Lower leg skin (tissue), 4 donors: ENCODE results near the gene ETAA1. TPM values are rescaled to one million over a fixed set of nuclear protein-coding genes. Genes with fewer than 3 reads are reported as not detected.

Source experiments
- DNase-seq, 2 donors: peaks; one replicate each; pipeline ENCODE4 v3.0.0-alpha.2; 2019; ENCODE audit warnings: low spot score in 2 of 2
- H3K4me3 ChIP-seq: fragments of 200-600 bp; sonication (generic); 2 replicates; pipeline ENCODE4 v1.5.1; 2017; ENCODE audit warnings: mild to moderate bottlenecking, low read depth; ENCODE audit not compliant: poor library complexity, severe bottlenecking
- CTCF ChIP-seq, 3 donors: fragments of 450-650 bp; IDR thresholded peaks; one replicate each; pipeline ENCODE4 v1.5.1; 2016; ENCODE audit warnings: antibody characterized with exemption in 3 of 3, mild to moderate bottlenecking in 3 of 3, moderate library complexity in 2 of 3
- POLR2A ChIP-seq, 2 donors: fragments of 450-650 bp; IDR thresholded peaks; one replicate each; pipeline ENCODE4 v1.6.1; 2016 to 2017; ENCODE audit warnings: antibody characterized with exemption in 2 of 2, mild to moderate bottlenecking in 1 of 2, moderate library complexity in 1 of 2
- WGBS, 2 donors: methylation state at CpG; one replicate each; pipeline ENCODE4 v1.1.5; 2018; 5-methylcytosine and 5-hydroxymethylcytosine counted together
- intact Hi-C: fragments of 100-400 bp; cut with DNase I; formaldehyde crosslinking; loops from one replicate; pipeline ENCODE4 v1.15.0; 2023; ENCODE audit warnings: low total_unique reads
- total RNA-seq, 4 donors: library from RNA; depleted of rRNA; stranded (reverse); fragments of >200 nt; gene quantifications; one replicate each; pipeline ENCODE4 v1.1.0, GENCODE V29; 2016

The ETAA1 gene
- total RNA-seq, 4 donors from 2014 or later = 17.3 to 20.5 (median 18.6) TPM

- WGBS, 2 donors = 46% methylated on average over 1 of the region's 1 CpG
- DNase-seq = no peak
- no peak overlapping the region for H3K4me3 ChIP-seq
- TF ChIP-seq POLR2A (IDR thresholded peaks at IDR 0.05) (no peak), CTCF (IDR thresholded peaks at IDR 0.05) (no peak)
- intact Hi-C loops = no loop called here
These were observed 56.2 kb downstream of the ETAA1 start for GRCh38 chr2:67453310-67453709.

- intact Hi-C loops = no loop called here
- TF ChIP-seq POLR2A (IDR thresholded peaks at IDR 0.05) (no peak), CTCF (IDR thresholded peaks at IDR 0.05) (no peak)
These were observed 58.3 kb downstream of the ETAA1 start for GRCh38 chr2:67455219-67456142.

GRCh38 chr2:67456428-67456827 is 59.3 kb downstream of the ETAA1 start:
- no peak for DNase-seq
- WGBS, 2 donors = 33 to 37% methylated on average over 2 of the region's 2 CpGs
- intact Hi-C loops = no loop called here
- TF ChIP-seq CTCF (IDR thresholded peaks at IDR 0.05) (no peak), POLR2A (IDR thresholded peaks at IDR 0.05) (no peak)
- no peak overlapping the region for H3K4me3 ChIP-seq

More at GRCh38 chr2:67455219-67456142, 58.3 kb downstream of the ETAA1 start:
- no peak for DNase-seq
- 64 to 75% methylated on average over 4 of the region's 4 CpGs for WGBS, 2 donors
- no peak overlapping the region for H3K4me3 ChIP-seq

- intact Hi-C loops = no loop called here
- no peak for DNase-seq
- TF ChIP-seq CTCF (IDR thresholded peaks at IDR 0.05) (no peak), POLR2A (IDR thresholded peaks at IDR 0.05) (no peak)
- no peak overlapping the region for H3K4me3 ChIP-seq
- 60 to 66% methylated on average over 4 of the region's 4 CpGs for WGBS, 2 donors
These were observed 60.6 kb downstream of the ETAA1 start for GRCh38 chr2:67457699-67458098.

- intact Hi-C loops = no loop called here
- no peak for DNase-seq
- H3K4me3 ChIP-seq = no peak overlapping the region
- WGBS, 2 donors = 94 to 97% methylated on average over 2 of the region's 2 CpGs
- TF ChIP-seq CTCF (IDR thresholded peaks at IDR 0.05) (no peak), POLR2A (IDR thresholded peaks at IDR 0.05) (no peak)
These were observed 62.6 kb downstream of the ETAA1 start for GRCh38 chr2:67459761-67460160.
